ENCODE results near the gene PYGM. TPM values are rescaled to one million over a fixed set of nuclear protein-coding genes. Genes with fewer than 3 reads are reported as not detected.

PYGM gene
- total RNA-seq, 1 experiment from 2014 or later: 1.4 TPM

DNA sequence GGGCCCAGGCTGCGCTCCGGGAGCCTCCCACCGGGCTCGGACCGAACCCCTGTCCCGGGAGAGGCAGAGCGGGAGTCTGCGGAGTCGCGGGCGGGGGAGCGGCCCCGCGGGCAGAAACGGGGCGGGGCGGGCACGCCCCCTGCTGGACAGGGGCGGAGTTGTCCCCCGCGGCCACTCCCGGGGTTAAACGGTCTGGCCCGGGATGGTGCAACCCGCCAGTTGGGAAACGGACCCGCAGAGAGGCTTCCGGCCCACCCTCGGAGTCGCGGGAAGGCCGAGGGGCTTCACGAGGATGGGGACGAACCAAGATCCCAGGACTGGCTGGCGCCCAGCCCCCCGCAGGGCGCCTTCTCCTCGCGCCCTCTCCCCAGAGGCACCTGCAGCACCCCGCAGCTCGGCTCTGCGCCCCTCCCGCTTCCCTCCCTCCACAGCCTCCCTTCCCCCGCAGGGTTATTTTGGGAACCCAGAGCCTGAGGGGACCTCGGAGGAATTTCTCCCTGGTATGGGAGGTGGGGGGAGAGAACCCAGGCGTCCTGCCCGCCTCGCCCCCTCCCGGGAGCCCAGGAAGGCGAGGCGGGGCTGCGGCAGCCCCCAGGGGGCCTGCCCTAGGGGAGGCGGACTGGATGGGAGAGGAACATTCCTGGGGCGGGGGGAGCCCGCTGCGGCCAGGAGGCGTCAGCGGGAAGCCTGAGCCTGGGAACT, 16.7 kb downstream of the PYGM start:
- intact Hi-C loops (cut with micrococcal nuclease; ENCODE audit: unreplicated experiment): loop anchor here (1.0 kb wide), 1 partner anchor 55 kb away; no protein-coding TSS in a partner anchor
- TF ChIP-seq CTCF (IDR thresholded peaks at IDR 0.05; ENCODE audit: insufficient read depth in 1 of 2, low read depth in 1 of 2, low read length in 1 of 2, severe bottlenecking in 1 of 2, unreplicated experiment in 1 of 2): peak; percentile 87 to 95
- DNase-seq: peak; percentile 68 to 91
- ChIA-PET CTCF (interaction anchor here (0.6 to 2.4 kb wide), 12 partner anchors 27 to 442 kb away, joined by 3 to 11 read pairs (median 4); partner anchors contain the start of genes MEN1, PRDX5 and SF1), POLR2A (interaction anchor here (0.6 to 1.6 kb wide), 2 partner anchors 34 to 36 kb away, joined by 3 to 10 read pairs; partner anchors contain the start of gene SF1)
- Histone ChIP-seq H3K27me3 (replicated peaks; ENCODE audit: control insufficient read depth, insufficient read depth, low read length) (no peaks in the 10 kb centered on the region), H3K4me3 (ENCODE audit: low read depth, low read length) (peak overlapping the region; percentile 59), H3K4me1 (peaks cover 38% of the 10 kb centered on the region), H3K9me3 (no peaks in the 10 kb centered on the region), H3K36me3 (ENCODE audit: control insufficient read depth, insufficient read depth, low read length) (no peaks in the 10 kb centered on the region)
- Mint-ChIP-seq H3K36me3 (ENCODE audit: insufficient read depth, unreplicated experiment) (peaks cover 9% of the 10 kb centered on the region), H3K4me1 (ENCODE audit: low read depth, unreplicated experiment) (peaks cover 9% of the 10 kb centered on the region), H3K4me3 (ENCODE audit: unreplicated experiment) (peak overlapping the region; percentile 69), H3K27ac (ENCODE audit: unreplicated experiment) (no peak overlapping the region), H3K9me3 (ENCODE audit: unreplicated experiment) (no peaks in the 10 kb centered on the region), H3K27me3 (ENCODE audit: insufficient read depth, unreplicated experiment) (peaks cover 6% of the 10 kb centered on the region)
- BruUV-seq (replicated peaks): no TSS peak

DNA sequence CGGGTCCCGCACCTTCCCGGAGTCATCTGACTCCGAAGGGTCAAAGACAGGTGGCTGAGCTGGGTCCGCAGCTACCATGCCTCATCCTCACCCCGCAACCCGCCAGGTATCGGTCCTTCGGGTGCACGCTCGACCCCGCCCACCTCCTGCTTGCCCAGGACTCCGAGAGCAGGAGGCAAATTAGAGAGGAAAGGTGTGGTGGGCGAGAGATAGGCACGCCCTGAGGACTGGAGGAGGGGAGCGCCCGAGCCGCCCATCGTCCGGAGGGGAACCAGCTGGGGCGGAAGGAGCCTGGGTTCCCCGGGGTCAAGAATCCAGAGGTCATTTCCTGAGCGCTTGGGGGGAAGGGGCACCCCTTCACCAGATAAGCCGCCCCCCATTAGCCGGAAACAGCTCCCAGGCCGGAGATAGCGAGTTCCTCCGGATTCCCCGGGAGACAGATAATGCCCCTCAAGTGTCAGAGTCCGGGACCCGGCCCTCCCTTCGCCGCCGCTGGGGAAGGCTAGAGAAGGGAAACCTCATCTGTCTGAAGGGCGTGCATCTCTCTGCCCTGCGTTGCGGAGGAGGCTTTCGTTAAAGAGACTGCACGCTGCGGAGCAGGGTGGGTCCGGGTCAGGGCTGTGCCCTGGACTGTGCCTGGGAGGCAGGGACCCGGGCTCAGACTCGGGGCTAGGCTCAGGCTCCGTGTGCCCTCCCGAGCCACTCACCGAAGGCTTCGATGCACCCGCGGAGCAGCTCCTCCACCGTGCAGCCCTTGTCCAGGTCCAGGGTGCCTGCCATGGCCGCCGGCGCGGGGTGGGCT, 17.5 kb downstream of the PYGM start:
- DNase-seq: no peak
- Mint-ChIP-seq H3K4me3 (ENCODE audit: unreplicated experiment) (peak overlapping the region; percentile 69), H3K9me3 (ENCODE audit: unreplicated experiment) (no peaks in the 10 kb centered on the region), H3K36me3 (ENCODE audit: insufficient read depth, unreplicated experiment) (peaks cover 7% of the 10 kb centered on the region), H3K4me1 (ENCODE audit: low read depth, unreplicated experiment) (peaks cover 9% of the 10 kb centered on the region), H3K27me3 (ENCODE audit: insufficient read depth, unreplicated experiment) (peaks cover 6% of the 10 kb centered on the region), H3K27ac (ENCODE audit: unreplicated experiment) (peak overlapping the region; percentile 53)
- ChIA-PET CTCF (interaction anchor here (0.5 to 2.4 kb wide), 8 partner anchors 36 to 441 kb away, joined by 3 to 11 read pairs (median 4); partner anchors contain the start of genes MEN1 and SF1), POLR2A (interaction anchor here (1.6 kb wide), 1 partner anchor 36 kb away, joined by 10 read pairs; the partner anchor contains the start of gene SF1)
- TF ChIP-seq CTCF (IDR thresholded peaks at IDR 0.05; ENCODE audit: insufficient read depth in 1 of 2, low read depth in 1 of 2, low read length in 1 of 2, severe bottlenecking in 1 of 2, unreplicated experiment in 1 of 2): no peak
- no peaks in the 10 kb centered on the region for H3K36me3 ChIP-seq (ENCODE audit: control insufficient read depth, insufficient read depth, low read length)
- H3K27me3 ChIP-seq (replicated peaks; ENCODE audit: control insufficient read depth, insufficient read depth, low read length): no peaks in the 10 kb centered on the region
- no peaks in the 10 kb centered on the region for H3K9me3 ChIP-seq
- BruUV-seq (replicated peaks): no TSS peak
- H3K4me3 ChIP-seq (ENCODE audit: low read depth, low read length): peak overlapping the region; percentile 59
- intact Hi-C loops (cut with micrococcal nuclease; ENCODE audit: unreplicated experiment): no loop called here
- H3K4me1 ChIP-seq: peaks cover 38% of the 10 kb centered on the region

DNA sequence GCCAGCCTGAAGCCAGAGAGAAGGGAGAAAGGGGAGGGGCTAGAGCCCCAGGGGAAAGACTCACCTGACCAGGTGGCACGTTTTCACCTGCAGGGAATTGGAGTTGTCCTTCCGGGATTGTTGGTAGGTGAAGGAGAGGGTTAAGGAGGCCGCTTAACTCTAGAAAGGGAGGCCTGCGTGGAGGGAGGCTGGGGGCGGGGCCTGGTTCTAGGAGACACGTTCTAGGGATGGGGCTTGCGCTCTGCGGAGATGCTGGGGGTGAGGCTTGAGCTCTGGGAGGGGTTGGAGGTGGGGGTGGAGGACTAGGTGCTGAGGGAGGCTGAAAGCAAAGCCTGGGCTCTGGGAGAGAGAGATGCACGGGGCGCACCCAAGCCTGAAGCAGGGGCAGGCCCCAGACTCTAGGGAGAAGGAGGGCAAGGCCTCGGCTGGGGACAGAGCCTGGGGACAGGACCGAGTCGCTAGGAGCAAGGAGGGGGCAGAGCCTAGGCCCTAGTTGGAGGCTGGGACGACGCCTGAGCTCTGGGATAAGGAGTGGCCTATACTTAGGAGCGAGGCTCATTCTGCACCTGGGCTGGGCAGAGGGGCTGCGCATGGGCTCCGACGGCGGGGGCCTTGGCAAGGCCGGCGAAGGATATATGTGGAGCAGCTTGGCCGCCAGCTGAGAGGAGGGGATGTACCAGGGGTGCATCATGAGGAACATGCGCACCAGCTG, 18.2 kb downstream of the PYGM start:
- Mint-ChIP-seq H3K4me1 (ENCODE audit: low read depth, unreplicated experiment) (peaks cover 9% of the 10 kb centered on the region), H3K36me3 (ENCODE audit: insufficient read depth, unreplicated experiment) (peaks cover 12% of the 10 kb centered on the region), H3K4me3 (ENCODE audit: unreplicated experiment) (peak overlapping the region; percentile 69), H3K9me3 (ENCODE audit: unreplicated experiment) (no peaks in the 10 kb centered on the region), H3K27me3 (ENCODE audit: insufficient read depth, unreplicated experiment) (peaks cover 6% of the 10 kb centered on the region), H3K27ac (ENCODE audit: unreplicated experiment) (peak overlapping the region; percentile 53)
- BruUV-seq (replicated peaks): no TSS peak
- intact Hi-C loops (cut with micrococcal nuclease; ENCODE audit: unreplicated experiment): no loop called here
- Histone ChIP-seq H3K9me3 (no peaks in the 10 kb centered on the region), H3K36me3 (ENCODE audit: control insufficient read depth, insufficient read depth, low read length) (no peaks in the 10 kb centered on the region), H3K4me3 (ENCODE audit: low read depth, low read length) (peak overlapping the region; percentile 59), H3K27me3 (replicated peaks; ENCODE audit: control insufficient read depth, insufficient read depth, low read length) (no peaks in the 10 kb centered on the region), H3K4me1 (peaks cover 38% of the 10 kb centered on the region)
- ChIA-PET POLR2A (no interaction called here), CTCF (interaction anchor here (0.6 to 2.4 kb wide), 5 partner anchors 37 to 69 kb away, joined by 4 to 11 read pairs (median 5); partner anchors contain the start of genes MEN1 and SF1)
- no peak for DNase-seq
- no peak for TF ChIP-seq CTCF (IDR thresholded peaks at IDR 0.05; ENCODE audit: insufficient read depth in 1 of 2, low read depth in 1 of 2, low read length in 1 of 2, severe bottlenecking in 1 of 2, unreplicated experiment in 1 of 2)

Measured in Caco-2 (cell line).